Epithelial cell of esophagus (primary cell): Measurements from ENCODE around the gene ENDOD1.
A peak's percentile ranks its signal among the peaks of the same experiment; 100 is the strongest.

Experiments used
- DNase-seq: peaks from one replicate; pipeline ENCODE4 v3.0.0; 2010; ENCODE audit warnings: low read depth
- H3K4me3 ChIP-seq: 2 replicates; pipeline ENCODE4 v1.5.1; 2011; ENCODE audit warnings: mild to moderate bottlenecking, low read length, control low read depth
- TF ChIP-seq, protein P1 (sequence below): IDR thresholded peaks from 2 replicates; pipeline ENCODE4 v1.5.1; 2011; ENCODE audit warnings: low read depth, mild to moderate bottlenecking, low read length, control low read depth, inconsistent platforms; ENCODE audit not compliant: insufficient read depth; ENCODE audit errors: missing control alignments

ENDOD1 gene

DNA sequence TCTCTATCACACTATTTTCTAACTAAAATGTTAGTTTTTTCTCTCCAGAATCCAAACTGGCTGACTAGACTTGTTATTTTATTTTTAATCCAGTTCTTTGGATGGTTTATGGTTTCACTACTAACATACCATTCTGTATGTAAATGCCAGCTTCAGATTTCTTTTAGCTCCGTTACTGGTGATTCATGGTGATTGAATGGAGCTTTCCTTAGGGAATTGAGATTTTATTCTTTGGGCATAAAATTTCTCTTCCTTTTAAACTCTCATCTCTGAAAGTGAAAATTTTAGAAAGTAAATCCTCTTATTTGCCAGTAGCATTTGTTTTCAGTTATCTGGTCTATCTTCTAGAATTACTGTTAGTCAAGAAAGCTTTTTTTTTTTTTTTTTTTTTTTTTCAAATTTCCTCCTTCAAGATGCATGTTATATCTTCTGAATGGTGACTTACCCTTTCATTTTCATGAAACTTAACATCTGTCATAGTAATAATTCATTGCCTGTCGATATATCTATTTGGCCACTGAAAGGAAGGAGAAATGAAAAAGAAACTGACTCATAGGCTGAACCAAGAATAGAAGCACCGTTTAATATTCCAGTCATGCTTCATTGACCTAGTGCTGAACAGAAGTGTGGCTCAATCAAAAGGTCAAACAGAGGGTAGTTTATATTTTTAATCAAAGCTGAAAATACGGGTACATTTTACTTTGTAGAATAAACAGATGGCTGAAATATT is 6.4 kb downstream of the ENDOD1 start:
- no peak overlapping the region for H3K4me3 ChIP-seq
- DNase-seq, result no peak
- TF ChIP-seq, protein P1, sequence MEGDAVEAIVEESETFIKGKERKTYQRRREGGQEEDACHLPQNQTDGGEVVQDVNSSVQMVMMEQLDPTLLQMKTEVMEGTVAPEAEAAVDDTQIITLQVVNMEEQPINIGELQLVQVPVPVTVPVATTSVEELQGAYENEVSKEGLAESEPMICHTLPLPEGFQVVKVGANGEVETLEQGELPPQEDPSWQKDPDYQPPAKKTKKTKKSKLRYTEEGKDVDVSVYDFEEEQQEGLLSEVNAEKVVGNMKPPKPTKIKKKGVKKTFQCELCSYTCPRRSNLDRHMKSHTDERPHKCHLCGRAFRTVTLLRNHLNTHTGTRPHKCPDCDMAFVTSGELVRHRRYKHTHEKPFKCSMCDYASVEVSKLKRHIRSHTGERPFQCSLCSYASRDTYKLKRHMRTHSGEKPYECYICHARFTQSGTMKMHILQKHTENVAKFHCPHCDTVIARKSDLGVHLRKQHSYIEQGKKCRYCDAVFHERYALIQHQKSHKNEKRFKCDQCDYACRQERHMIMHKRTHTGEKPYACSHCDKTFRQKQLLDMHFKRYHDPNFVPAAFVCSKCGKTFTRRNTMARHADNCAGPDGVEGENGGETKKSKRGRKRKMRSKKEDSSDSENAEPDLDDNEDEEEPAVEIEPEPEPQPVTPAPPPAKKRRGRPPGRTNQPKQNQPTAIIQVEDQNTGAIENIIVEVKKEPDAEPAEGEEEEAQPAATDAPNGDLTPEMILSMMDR, result no peak

DNA sequence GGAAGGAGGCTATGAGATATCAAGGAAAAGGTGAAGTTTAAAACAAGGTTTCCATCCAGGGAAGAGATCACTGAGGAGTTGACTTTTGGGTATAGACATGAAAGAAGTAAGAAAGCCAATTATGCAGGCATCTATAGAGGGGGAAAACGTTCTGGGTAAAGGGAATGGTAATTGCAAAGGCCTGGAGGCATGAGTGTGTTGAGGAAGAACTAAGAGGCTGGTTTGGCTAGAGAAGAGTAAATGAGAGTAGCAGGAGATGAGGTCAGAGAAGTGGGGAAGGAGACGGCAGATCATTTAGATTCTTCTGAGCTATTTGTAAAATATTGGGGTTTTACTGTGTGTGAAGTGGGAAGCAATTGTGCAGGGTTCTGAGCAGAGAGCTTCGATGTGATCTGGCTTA is 7.6 kb downstream of the ENDOD1 start:
- TF ChIP-seq, protein P1, result no peak
- DNase-seq, result no peak
- no peak overlapping the region for H3K4me3 ChIP-seq

DNA sequence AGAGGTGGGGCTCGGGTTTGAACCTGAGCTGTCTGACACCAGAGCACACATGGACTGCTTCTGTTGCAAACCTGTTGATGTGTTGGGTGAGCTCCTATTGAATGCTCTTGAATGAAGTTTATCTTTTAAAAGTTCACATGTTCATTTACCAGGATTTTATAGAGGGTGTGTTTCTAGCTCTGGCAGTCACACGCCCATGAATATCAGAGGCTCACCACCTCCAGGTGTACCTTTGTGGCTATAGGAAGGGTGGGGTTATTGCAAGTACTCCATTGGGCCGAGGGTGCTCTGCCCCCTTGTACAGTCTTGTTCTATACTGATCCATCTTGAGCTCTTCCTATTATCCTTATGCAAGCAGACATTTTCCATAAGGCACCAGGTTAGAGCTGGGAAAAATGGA is 9.2 kb downstream of the ENDOD1 start:
- TF ChIP-seq, protein P1, result no peak
- H3K4me3 ChIP-seq, result no peak overlapping the region
- DNase-seq, result no peak

GRCh38 chr11:95100191-95100648 is 10.6 kb downstream of the ENDOD1 start:
- DNase-seq, result no peak
- no peak overlapping the region for H3K4me3 ChIP-seq
- TF ChIP-seq, protein P1, result no peak

GRCh38 chr11:95100856-95101507 is 11.3 kb downstream of the ENDOD1 start:
- TF ChIP-seq, protein P1, result no peak
- H3K4me3 ChIP-seq, result no peak overlapping the region
- no peak for DNase-seq

- TF ChIP-seq, protein P1, result no peak
- no peak overlapping the region for H3K4me3 ChIP-seq
- no peak for DNase-seq
Observed at GRCh38 chr11:95101935-95102334, 12.3 kb downstream of the ENDOD1 start.

DNA sequence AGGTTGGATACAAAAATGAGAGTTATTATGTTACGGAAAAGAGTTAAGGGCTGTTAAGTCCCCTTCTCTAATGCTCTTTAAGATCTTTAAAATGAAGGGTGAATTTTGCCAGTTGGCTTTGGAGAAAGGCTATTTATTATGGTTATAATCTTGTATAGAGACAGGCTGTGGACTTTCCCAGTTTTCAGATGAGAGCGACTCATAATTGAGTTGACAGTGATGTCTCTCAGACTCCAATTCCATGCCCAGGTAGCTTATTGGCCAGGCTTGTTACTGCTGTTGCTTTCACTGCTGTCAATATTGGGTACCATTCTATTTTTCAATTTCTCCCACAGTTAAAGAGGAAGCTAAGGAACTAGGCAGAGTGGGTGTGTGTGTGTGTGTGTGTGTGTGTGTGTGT is 13.1 kb downstream of the ENDOD1 start:
- H3K4me3 ChIP-seq, result no peak overlapping the region
- peak; percentile 58 for DNase-seq
- TF ChIP-seq, protein P1, result no peak
